Endometrial microvascular endothelial cells (primary cell): Measurements from ENCODE around the gene MMP15. TPM values are rescaled to one million over a fixed set of nuclear protein-coding genes. Genes with fewer than 3 reads are reported as not detected.

Experiments
- in situ Hi-C: cut with HindIII; loops from 2 replicates; pipeline ENCODE4 v1.10.0; 2017; ENCODE audit warnings: low sequenced_read_pairs, low pct_unique_long_range_greater_than_20kb; ENCODE audit errors: inconsistent ontology term
- total RNA-seq: library from RNA; depleted of rRNA; stranded (reverse); fragments of >200 nt; gene quantifications from one replicate; pipeline ENCODE4 v1.2.3, GENCODE V29; 2015; ENCODE audit errors: inconsistent ontology term

The MMP15 gene
- total RNA-seq, 1 donor from 2014 or later = 4.3 TPM

- in situ Hi-C loops = loop anchor here (10.0 kb wide), 1 partner anchor 66 kb away; no protein-coding TSS in a partner anchor
Measured at GRCh38 chr16:58028541-58029070, 3.1 kb downstream of the MMP15 start.

GRCh38 chr16:58029410-58029809, 3.9 kb downstream of the MMP15 start:
- in situ Hi-C loops = loop anchor here (10.0 kb wide), 1 partner anchor 65 kb away; no protein-coding TSS in a partner anchor

- in situ Hi-C loops = loop anchor here (10.0 kb wide), 1 partner anchor 95 kb away; the partner anchor contains the start of gene CFAP20
Measured at GRCh38 chr16:58030136-58030840, 4.7 kb downstream of the MMP15 start.

- in situ Hi-C loops = loop anchor here (10.0 kb wide), 1 partner anchor 94 kb away; the partner anchor contains the start of gene CFAP20
Measured at GRCh38 chr16:58031016-58031800, 5.7 kb downstream of the MMP15 start.

- in situ Hi-C loops = loop anchor here (10.0 kb wide), 1 partner anchor 92 kb away; the partner anchor contains the start of gene CFAP20
Measured at GRCh38 chr16:58032710-58033293, 7.2 kb downstream of the MMP15 start.

- in situ Hi-C loops = loop anchor here (10.0 kb wide), 1 partner anchor 91 kb away; the partner anchor contains the start of gene CFAP20
Measured at GRCh38 chr16:58034128-58034685, 8.7 kb downstream of the MMP15 start.

- in situ Hi-C loops = loop anchor here (10.0 kb wide), 1 partner anchor 90 kb away; the partner anchor contains the start of gene CFAP20
Measured at GRCh38 chr16:58034774-58035173, 9.2 kb downstream of the MMP15 start.

GRCh38 chr16:58035356-58036170, 10.0 kb downstream of the MMP15 start:
- in situ Hi-C loops = loop anchor here (10.0 kb wide), 1 partner anchor 89 kb away; the partner anchor contains the start of gene CFAP20

- in situ Hi-C loops = loop anchor here (10.0 kb wide), 1 partner anchor 88 kb away; the partner anchor contains the start of gene CFAP20
Measured at GRCh38 chr16:58036943-58037342, 11.4 kb downstream of the MMP15 start.

GRCh38 chr16:58037365-58038057, 12.0 kb downstream of the MMP15 start:
- in situ Hi-C loops = loop anchor here (10.0 kb wide), 1 partner anchor 87 kb away; the partner anchor contains the start of gene CFAP20

- in situ Hi-C loops = loop anchor here (10.0 kb wide), 1 partner anchor 87 kb away; the partner anchor contains the start of gene CFAP20
Measured at GRCh38 chr16:58038219-58038641, 12.7 kb downstream of the MMP15 start.

- in situ Hi-C loops = loop anchor here (10.0 kb wide), 1 partner anchor 85 kb away; the partner anchor contains the start of gene CFAP20
Measured at GRCh38 chr16:58039829-58040495, 14.4 kb downstream of the MMP15 start.

- in situ Hi-C loops = no loop called here
Measured at GRCh38 chr16:58040496-58040846, 14.9 kb downstream of the MMP15 start.

GRCh38 chr16:58040945-58041627, 15.5 kb downstream of the MMP15 start:
- in situ Hi-C loops = no loop called here

GRCh38 chr16:58041628-58041955, 16.0 kb downstream of the MMP15 start:
- in situ Hi-C loops = no loop called here
